Right lung (tissue), 5 donors: ENCODE measurements around the gene RPS6KB2. TPM values are rescaled to one million over a fixed set of nuclear protein-coding genes. Genes with fewer than 3 reads are reported as not detected.
"Not testable (repeated sequence)": the region's sequence is repeated elsewhere in the genome, so short reads cannot be mapped to it uniquely, and the experiment has no call there.

Experiments used
- DNase-seq, 2 donors: peaks; one replicate each; pipeline ENCODE4 v3.0.0-alpha.2; 2013
- polyA plus RNA-seq, 5 donors: library from polyadenylated mRNA; unstranded; fragments of 120-200 nt; gene quantifications; one replicate each; pipeline versions ENCODE4 v1.2.1 to v1.2.3, GENCODE V29; 2013; ENCODE audit warnings: inconsistent platforms in 1 of 5, low replicate concordance in 1 of 5; ENCODE audit not compliant: insufficient read length in 5 of 5, insufficient read depth in 1 of 5

Gene RPS6KB2
- polyA plus RNA-seq, 5 donors, result 34.2 to 45.2 (median 40.7) TPM

GRCh38 chr11:67427364-67427859 is 882 bp upstream of the RPS6KB2 start:
- not testable (repeated sequence) for DNase-seq

- no peak for DNase-seq
These were observed 859 bp downstream of the RPS6KB2 start for GRCh38 chr11:67429038-67429668.

GRCh38 chr11:67429722-67430121 is 1.4 kb downstream of the RPS6KB2 start:
- no peak for DNase-seq

- no peak for DNase-seq
These were observed 3.3 kb downstream of the RPS6KB2 start for GRCh38 chr11:67431346-67432249.

GRCh38 chr11:67432655-67433349 is 4.5 kb downstream of the RPS6KB2 start:
- no peak for DNase-seq

- DNase-seq, result no peak
These were observed 5.5 kb downstream of the RPS6KB2 start for GRCh38 chr11:67433536-67434394.

- DNase-seq, result no peak
These were observed 6.1 kb downstream of the RPS6KB2 start for GRCh38 chr11:67434395-67434881.

GRCh38 chr11:67435031-67435726 is 6.9 kb downstream of the RPS6KB2 start:
- DNase-seq, result no peak

GRCh38 chr11:67435727-67436458 is 7.6 kb downstream of the RPS6KB2 start:
- no peak for DNase-seq

GRCh38 chr11:67436459-67437081 is 8.3 kb downstream of the RPS6KB2 start:
- DNase-seq, result no peak

GRCh38 chr11:67437082-67437808 is 9.0 kb downstream of the RPS6KB2 start, which contains the start of gene PTPRCAP:
TSS of gene PTPRCAP (minus strand) at chr11:67437682. CDS start at chr11:67437619, 63 bp downstream.
- DNase-seq, result no peak

GRCh38 chr11:67437809-67438157 is 9.5 kb downstream of the RPS6KB2 start:
- DNase-seq, result no peak

- no peak for DNase-seq
These were observed 10.0 kb downstream of the RPS6KB2 start for GRCh38 chr11:67438158-67438902.

- DNase-seq, result no peak
These were observed 11.3 kb downstream of the RPS6KB2 start for GRCh38 chr11:67439321-67440228.

GRCh38 chr11:67440229-67441097 is 12.2 kb downstream of the RPS6KB2 start:
- DNase-seq, result no peak
